ENCODE results near the gene PDZK1.
"Not testable (repeated sequence)": the region's sequence is repeated elsewhere in the genome, so short reads cannot be mapped to it uniquely, and the experiment has no call there.

DNA sequence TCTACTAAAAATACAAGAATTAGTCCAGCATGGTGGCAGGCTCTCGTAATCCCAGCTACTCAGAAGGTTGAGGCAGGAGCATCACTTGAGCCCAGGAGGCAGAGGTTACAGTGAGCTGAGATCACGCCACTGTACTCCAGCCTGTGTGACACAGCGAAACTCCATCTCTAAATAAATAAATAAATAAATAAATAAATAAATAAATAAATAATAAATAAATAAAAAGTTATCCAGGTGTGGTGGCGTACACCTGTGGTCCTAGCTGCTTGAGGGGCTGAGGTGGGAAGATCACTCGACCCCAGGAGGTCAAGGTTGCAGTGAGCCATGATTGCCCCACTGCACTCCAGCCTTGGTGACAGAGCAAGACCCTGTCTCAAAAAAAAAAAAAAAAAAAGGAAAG lies 11.3 kb upstream of the PDZK1 start:
- TF ChIP-seq POLR2A (IDR thresholded peaks at IDR 0.05; ENCODE audit: low read depth, low read length); POLR2AphosphoS5 (IDR thresholded peaks at IDR 0.05; ENCODE audit: insufficient read depth, low read depth, low read length); MYC (IDR thresholded peaks at IDR 0.05; ENCODE audit: low read depth, low read length); FOS (IDR thresholded peaks at IDR 0.05; ENCODE audit: borderline replicate concordance, insufficient read depth, low read length); EZH2 (IDR thresholded peaks at IDR 0.05; ENCODE audit: borderline replicate concordance, low read depth, low read length, severe bottlenecking); JUN (IDR thresholded peaks at IDR 0.05; ENCODE audit: borderline replicate concordance, insufficient read depth, insufficient read length, low read depth); GATA2 (IDR thresholded peaks at IDR 0.05; ENCODE audit: insufficient read depth, insufficient read length, low read depth, low read length): not testable (repeated sequence)
- TF ChIP-seq, protein P1, sequence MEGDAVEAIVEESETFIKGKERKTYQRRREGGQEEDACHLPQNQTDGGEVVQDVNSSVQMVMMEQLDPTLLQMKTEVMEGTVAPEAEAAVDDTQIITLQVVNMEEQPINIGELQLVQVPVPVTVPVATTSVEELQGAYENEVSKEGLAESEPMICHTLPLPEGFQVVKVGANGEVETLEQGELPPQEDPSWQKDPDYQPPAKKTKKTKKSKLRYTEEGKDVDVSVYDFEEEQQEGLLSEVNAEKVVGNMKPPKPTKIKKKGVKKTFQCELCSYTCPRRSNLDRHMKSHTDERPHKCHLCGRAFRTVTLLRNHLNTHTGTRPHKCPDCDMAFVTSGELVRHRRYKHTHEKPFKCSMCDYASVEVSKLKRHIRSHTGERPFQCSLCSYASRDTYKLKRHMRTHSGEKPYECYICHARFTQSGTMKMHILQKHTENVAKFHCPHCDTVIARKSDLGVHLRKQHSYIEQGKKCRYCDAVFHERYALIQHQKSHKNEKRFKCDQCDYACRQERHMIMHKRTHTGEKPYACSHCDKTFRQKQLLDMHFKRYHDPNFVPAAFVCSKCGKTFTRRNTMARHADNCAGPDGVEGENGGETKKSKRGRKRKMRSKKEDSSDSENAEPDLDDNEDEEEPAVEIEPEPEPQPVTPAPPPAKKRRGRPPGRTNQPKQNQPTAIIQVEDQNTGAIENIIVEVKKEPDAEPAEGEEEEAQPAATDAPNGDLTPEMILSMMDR (IDR thresholded peaks at IDR 0.05; ENCODE audit: extremely low read depth in 1 of 2, insufficient read depth in 1 of 2, low read depth in 1 of 2, low read length in 2 of 2) = not testable (repeated sequence)
- TF ChIP-seq, protein P2, sequence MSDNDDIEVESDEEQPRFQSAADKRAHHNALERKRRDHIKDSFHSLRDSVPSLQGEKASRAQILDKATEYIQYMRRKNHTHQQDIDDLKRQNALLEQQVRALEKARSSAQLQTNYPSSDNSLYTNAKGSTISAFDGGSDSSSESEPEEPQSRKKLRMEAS (IDR thresholded peaks at IDR 0.05; ENCODE audit: insufficient read depth, insufficient read length) = not testable (repeated sequence)

Measured in endothelial cell of umbilical vein (primary cell).